Caco-2 (cell line): Measurements from ENCODE around the gene TMEM41A. TPM values are rescaled to one million over a fixed set of nuclear protein-coding genes. Genes with fewer than 3 reads are reported as not detected.
"Not testable (repeated sequence)": the region's sequence is repeated elsewhere in the genome, so short reads cannot be mapped to it uniquely, and the experiment has no call there.

Experiments
- BruUV-seq: library from RNA; stranded (reverse); fragments of 400-500 nt; replicated peaks from 2 replicates; lab custom pipeline; 2021; lab: Mats Ljungman, UMichigan
- CTCF ChIA-PET: fragments of 300-600 bp; sonication (Branson Sonifier 250); formaldehyde crosslinking; loops from one replicate; lab custom pipeline; 2022; ENCODE audit warnings: antibody characterized with exemption; lab: Charles Lee
- POLR2A ChIA-PET: fragments of 300-600 bp; sonication (Branson Sonifier 250); formaldehyde crosslinking; loops from one replicate; lab custom pipeline; 2022; ENCODE audit warnings: antibody characterized with exemption; lab: Charles Lee
- DNase-seq, 2 experiments: peaks; one replicate each; pipeline versions ENCODE4 v3.0.0 to v3.0.0-alpha.2; 2020 to 2022
- H3K27me3 ChIP-seq: replicated peaks from 2 replicates; pipeline ENCODE4 v1.6.0; 2011; ENCODE audit warnings: low read length; ENCODE audit not compliant: control insufficient read depth, insufficient read depth
- H3K36me3 ChIP-seq: 2 replicates; pipeline ENCODE4 v1.5.1; 2011; ENCODE audit warnings: low read length; ENCODE audit not compliant: control insufficient read depth, insufficient read depth
- H3K4me1 ChIP-seq: fragments of 250-450 bp; sonication (Bioruptor Pico); 2 replicates; pipeline ENCODE4 v1.5.1; 2020; ENCODE audit warnings: mild to moderate bottlenecking
- H3K4me3 ChIP-seq: 2 replicates; pipeline ENCODE4 v1.5.1; 2011; ENCODE audit warnings: low read depth, mild to moderate bottlenecking, control low read depth, low read length
- H3K9me3 ChIP-seq: fragments of 250-450 bp; sonication (Bioruptor Pico); 2 replicates; pipeline ENCODE4 v1.5.1; 2020; ENCODE audit warnings: mild to moderate bottlenecking, moderate library complexity
- H3K27ac Mint-ChIP-seq: one replicate; pipeline ENCODE4 v1.8.0; 2022; ENCODE audit warnings: mixed read lengths; ENCODE audit not compliant: unreplicated experiment
- H3K27me3 Mint-ChIP-seq: one replicate; pipeline ENCODE4 v1.8.0; 2022; ENCODE audit warnings: mixed read lengths; ENCODE audit not compliant: insufficient read depth, unreplicated experiment
- H3K36me3 Mint-ChIP-seq: one replicate; pipeline ENCODE4 v1.8.0; 2022; ENCODE audit warnings: mild to moderate bottlenecking, mixed read lengths; ENCODE audit not compliant: insufficient read depth, unreplicated experiment
- H3K4me1 Mint-ChIP-seq: one replicate; pipeline ENCODE4 v1.8.0; 2022; ENCODE audit warnings: low read depth, mixed read lengths; ENCODE audit not compliant: unreplicated experiment
- H3K4me3 Mint-ChIP-seq: one replicate; pipeline ENCODE4 v1.8.0; 2022; ENCODE audit warnings: mild to moderate bottlenecking, moderate library complexity, mixed read lengths; ENCODE audit not compliant: unreplicated experiment
- H3K9me3 Mint-ChIP-seq: one replicate; pipeline ENCODE4 v1.8.0; 2022; ENCODE audit warnings: mixed read lengths; ENCODE audit not compliant: unreplicated experiment
- intact Hi-C: fragments of 100-400 bp; cut with micrococcal nuclease; formaldehyde crosslinking; loops from one replicate; pipeline ENCODE4 v1.10.0; 2022; ENCODE audit not compliant: unreplicated experiment
- total RNA-seq: library from RNA; stranded (reverse); gene quantifications from 2 replicates; pipeline ENCODE4 v1.2.3, GENCODE V29; 2022
- TF ChIP-seq, protein P1 (sequence below), 2 experiments: fragments of 200-600 bp in 1 of 2; IDR thresholded peaks; 1 replicate in 1 of 2; 2 replicates in 1 of 2; pipeline versions ENCODE4 v1.5.1 to v1.8.0; 2011 to 2022; ENCODE audit warnings: antibody characterized with exemption in 1 of 2, control low read depth in 1 of 2, inconsistent platforms in 1 of 2, low read depth in 1 of 2, low read length in 1 of 2, mild to moderate bottlenecking in 1 of 2, moderate library complexity in 1 of 2; ENCODE audit not compliant: insufficient read depth in 1 of 2, severe bottlenecking in 1 of 2, unreplicated experiment in 1 of 2

The TMEM41A gene
- total RNA-seq, 1 experiment from 2014 or later, result 39.4 TPM

DNA sequence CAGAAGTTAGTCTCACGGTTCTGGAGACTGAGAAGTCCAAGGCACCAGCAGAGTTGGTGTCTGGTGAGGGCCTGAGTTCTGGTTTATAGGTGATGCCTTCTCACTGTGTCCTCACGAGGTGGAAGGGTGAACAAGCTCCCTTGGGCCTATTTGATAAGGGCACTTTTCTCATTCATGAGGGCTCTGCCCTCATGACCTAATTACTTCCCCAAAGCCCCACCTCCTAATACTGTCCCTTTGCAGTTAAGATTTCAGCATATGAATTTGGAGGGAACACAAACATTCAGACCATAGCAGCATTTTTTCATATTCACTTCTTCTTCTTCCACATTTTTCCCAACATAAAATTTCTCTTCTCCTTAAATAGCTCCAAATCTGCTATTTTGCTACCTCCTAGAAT, 41.5 kb downstream of the TMEM41A start:
- H3K27me3 Mint-ChIP-seq, result no peaks in the 10 kb centered on the region

DNA sequence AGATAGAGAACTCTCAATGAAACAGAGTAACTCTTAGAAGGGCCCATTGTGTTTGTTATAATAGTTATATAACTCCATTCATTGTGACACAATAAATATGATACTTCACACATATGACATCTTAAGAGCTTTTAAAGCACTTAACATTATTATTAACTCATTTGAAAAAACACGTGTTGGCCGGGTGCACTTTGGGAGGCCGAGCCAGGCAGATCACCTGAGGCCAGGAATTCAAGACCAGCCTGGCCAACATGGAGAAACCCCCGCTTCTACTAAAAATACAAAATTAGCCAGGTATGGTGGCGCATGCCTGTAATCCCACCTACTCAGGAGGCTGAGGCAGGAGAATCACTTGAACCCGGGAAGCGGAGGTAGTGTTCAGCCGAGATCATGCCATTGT, 47.4 kb downstream of the TMEM41A start:
- H3K9me3 ChIP-seq, DNase-seq, intact Hi-C loops, H3K9me3 Mint-ChIP-seq, BruUV-seq, H3K4me1 Mint-ChIP-seq, H3K4me3 Mint-ChIP-seq, H3K4me1 ChIP-seq, H3K4me3 ChIP-seq, H3K27me3 ChIP-seq, POLR2A ChIA-PET, H3K36me3 Mint-ChIP-seq, H3K27me3 Mint-ChIP-seq, H3K36me3 ChIP-seq, CTCF ChIA-PET, H3K27ac Mint-ChIP-seq: not testable (repeated sequence)

More for the DNA sequence above, 41.5 kb downstream of the TMEM41A start:
- Histone ChIP-seq H3K9me3 (no peaks in the 10 kb centered on the region), H3K27me3 (no peaks in the 10 kb centered on the region), H3K4me1 (no peaks in the 10 kb centered on the region), H3K4me3 (no peak overlapping the region), H3K36me3 (no peaks in the 10 kb centered on the region)
- H3K36me3 Mint-ChIP-seq, result peaks cover 8% of the 10 kb centered on the region
- intact Hi-C loops, result no loop called here
- CTCF ChIA-PET, result no interaction called here
- H3K4me1 Mint-ChIP-seq, result no peaks in the 10 kb centered on the region
- no peak overlapping the region for H3K27ac Mint-ChIP-seq
- no peaks in the 10 kb centered on the region for H3K9me3 Mint-ChIP-seq
- H3K4me3 Mint-ChIP-seq, result no peak overlapping the region
- TF ChIP-seq, protein P1, sequence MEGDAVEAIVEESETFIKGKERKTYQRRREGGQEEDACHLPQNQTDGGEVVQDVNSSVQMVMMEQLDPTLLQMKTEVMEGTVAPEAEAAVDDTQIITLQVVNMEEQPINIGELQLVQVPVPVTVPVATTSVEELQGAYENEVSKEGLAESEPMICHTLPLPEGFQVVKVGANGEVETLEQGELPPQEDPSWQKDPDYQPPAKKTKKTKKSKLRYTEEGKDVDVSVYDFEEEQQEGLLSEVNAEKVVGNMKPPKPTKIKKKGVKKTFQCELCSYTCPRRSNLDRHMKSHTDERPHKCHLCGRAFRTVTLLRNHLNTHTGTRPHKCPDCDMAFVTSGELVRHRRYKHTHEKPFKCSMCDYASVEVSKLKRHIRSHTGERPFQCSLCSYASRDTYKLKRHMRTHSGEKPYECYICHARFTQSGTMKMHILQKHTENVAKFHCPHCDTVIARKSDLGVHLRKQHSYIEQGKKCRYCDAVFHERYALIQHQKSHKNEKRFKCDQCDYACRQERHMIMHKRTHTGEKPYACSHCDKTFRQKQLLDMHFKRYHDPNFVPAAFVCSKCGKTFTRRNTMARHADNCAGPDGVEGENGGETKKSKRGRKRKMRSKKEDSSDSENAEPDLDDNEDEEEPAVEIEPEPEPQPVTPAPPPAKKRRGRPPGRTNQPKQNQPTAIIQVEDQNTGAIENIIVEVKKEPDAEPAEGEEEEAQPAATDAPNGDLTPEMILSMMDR (IDR thresholded peaks at IDR 0.05; ENCODE audit: insufficient read depth in 1 of 2, low read depth in 1 of 2, low read length in 1 of 2, severe bottlenecking in 1 of 2, unreplicated experiment in 1 of 2), result no peak
- no TSS peak for BruUV-seq
- DNase-seq, result no peak
- POLR2A ChIA-PET, result no interaction called here

DNA sequence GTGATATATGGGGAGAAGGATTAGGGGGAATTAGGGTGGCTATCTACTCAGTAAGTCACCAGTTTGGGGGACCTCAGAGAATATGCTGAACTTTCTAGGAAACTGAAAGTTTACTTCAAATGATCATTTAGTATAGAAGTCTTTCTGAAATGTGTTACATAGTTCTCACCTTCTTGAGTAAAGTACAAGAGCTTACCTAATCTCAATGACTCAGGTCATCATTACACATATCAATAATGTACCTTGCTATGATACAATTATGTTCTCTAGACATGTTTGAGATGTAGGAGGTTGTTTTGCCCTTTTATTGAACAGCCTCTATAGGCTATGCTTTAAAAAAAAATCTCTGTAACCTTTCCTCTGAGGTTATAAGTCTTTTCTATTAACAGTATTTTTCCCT, 50.7 kb downstream of the TMEM41A start:
- peaks cover 6% of the 10 kb centered on the region for H3K36me3 Mint-ChIP-seq
- no peaks in the 10 kb centered on the region for H3K27me3 Mint-ChIP-seq
- no peaks in the 10 kb centered on the region for H3K4me1 Mint-ChIP-seq
- no peaks in the 10 kb centered on the region for H3K36me3 ChIP-seq
- TF ChIP-seq, protein P1 (IDR thresholded peaks at IDR 0.05; ENCODE audit: insufficient read depth in 1 of 2, low read depth in 1 of 2, low read length in 1 of 2, severe bottlenecking in 1 of 2, unreplicated experiment in 1 of 2), result no peak
- H3K27me3 ChIP-seq, result no peaks in the 10 kb centered on the region
- H3K9me3 Mint-ChIP-seq, result no peaks in the 10 kb centered on the region
- CTCF ChIA-PET, result no interaction called here
- intact Hi-C loops, result no loop called here
- H3K27ac Mint-ChIP-seq, result no peak overlapping the region
- no peaks in the 10 kb centered on the region for H3K9me3 ChIP-seq
- no peak overlapping the region for H3K4me3 Mint-ChIP-seq
- no peaks in the 10 kb centered on the region for H3K4me1 ChIP-seq
- H3K4me3 ChIP-seq, result no peak overlapping the region
- POLR2A ChIA-PET, result no interaction called here
- DNase-seq, result no peak
- BruUV-seq, result no TSS peak

DNA sequence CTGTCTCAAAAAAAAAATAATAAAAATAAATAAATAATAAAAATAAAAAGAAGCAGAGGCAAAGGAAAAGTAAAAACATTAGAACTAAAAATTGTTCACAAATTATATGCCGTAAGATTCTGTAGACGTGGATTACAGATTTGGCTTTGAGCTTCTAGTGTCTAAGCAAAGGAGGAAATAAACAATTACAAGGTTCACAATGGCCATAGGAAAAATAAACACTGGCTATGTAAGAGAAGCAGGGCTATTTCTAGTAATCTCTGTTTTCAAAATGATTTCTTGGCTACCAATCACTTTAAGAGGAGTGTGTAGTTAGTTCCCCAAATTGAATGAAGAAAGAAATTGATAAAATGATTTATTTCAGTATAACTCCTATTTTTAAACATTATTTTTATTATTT, 54.5 kb downstream of the TMEM41A start:
- Histone ChIP-seq H3K36me3 (no peaks in the 10 kb centered on the region), H3K4me1 (no peaks in the 10 kb centered on the region), H3K4me3 (no peak overlapping the region), H3K27me3 (no peaks in the 10 kb centered on the region), H3K9me3 (no peaks in the 10 kb centered on the region)
- Mint-ChIP-seq H3K4me1 (no peaks in the 10 kb centered on the region), H3K9me3 (no peaks in the 10 kb centered on the region), H3K27ac (no peak overlapping the region), H3K27me3 (no peaks in the 10 kb centered on the region), H3K36me3 (no peaks in the 10 kb centered on the region), H3K4me3 (no peak overlapping the region)
- ChIA-PET POLR2A (no interaction called here), CTCF (no interaction called here)
- no peak for DNase-seq
- TF ChIP-seq, protein P1 (IDR thresholded peaks at IDR 0.05; ENCODE audit: insufficient read depth in 1 of 2, low read depth in 1 of 2, low read length in 1 of 2, severe bottlenecking in 1 of 2, unreplicated experiment in 1 of 2), result no peak
- intact Hi-C loops, result no loop called here
- BruUV-seq, result no TSS peak
